NK-92 (cell line): ENCODE measurements around the gene MEIS1.

Experiments
- DNase-seq: peaks from one replicate; lab custom pipeline; 2025; ENCODE audit not compliant: unreplicated experiment; lab: John Stamatoyannopoulos, UW

The MEIS1 gene

DNA sequence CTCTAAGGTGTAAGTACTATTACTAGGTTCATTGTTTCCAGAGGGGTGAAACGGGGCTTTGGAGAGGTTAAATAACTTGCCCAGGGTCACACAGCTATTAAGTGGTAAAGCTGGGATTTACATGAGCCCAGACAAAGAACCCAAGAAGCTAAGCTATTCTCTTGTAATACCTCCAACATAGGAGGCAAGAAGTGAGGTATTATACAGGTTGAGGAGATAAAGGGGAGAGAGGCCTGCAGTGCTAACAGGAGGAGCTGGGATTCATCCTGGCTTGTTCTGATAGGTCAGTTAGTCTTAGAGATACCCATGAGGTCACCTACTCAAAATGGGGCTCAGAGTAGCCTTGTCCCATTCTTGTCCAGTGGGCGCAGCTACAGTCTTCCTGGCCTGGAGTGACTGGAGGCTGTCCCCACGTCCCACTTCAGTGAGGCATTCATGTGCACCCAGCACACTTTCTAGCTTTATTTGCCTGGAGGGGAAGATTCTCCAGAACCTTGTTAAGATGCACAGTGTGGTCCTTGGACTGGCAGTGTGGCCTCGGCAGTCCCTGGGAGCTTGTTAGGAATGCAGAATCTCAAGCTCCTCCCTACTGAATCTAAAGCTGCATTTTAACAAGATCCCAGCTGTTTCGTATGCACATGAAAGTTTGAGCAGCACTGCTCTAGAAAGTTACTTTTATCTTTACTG, 63.5 kb downstream of the MEIS1 start:
- DNase-seq: no peak

- no peak for DNase-seq
Observed at GRCh38 chr2:66501267-66501666, 66.3 kb downstream of the MEIS1 start.

- DNase-seq: no peak
Observed at GRCh38 chr2:66506265-66506664, 71.3 kb downstream of the MEIS1 start.

- no peak for DNase-seq
Observed at GRCh38 chr2:66507673-66508201, 72.8 kb downstream of the MEIS1 start.

DNA sequence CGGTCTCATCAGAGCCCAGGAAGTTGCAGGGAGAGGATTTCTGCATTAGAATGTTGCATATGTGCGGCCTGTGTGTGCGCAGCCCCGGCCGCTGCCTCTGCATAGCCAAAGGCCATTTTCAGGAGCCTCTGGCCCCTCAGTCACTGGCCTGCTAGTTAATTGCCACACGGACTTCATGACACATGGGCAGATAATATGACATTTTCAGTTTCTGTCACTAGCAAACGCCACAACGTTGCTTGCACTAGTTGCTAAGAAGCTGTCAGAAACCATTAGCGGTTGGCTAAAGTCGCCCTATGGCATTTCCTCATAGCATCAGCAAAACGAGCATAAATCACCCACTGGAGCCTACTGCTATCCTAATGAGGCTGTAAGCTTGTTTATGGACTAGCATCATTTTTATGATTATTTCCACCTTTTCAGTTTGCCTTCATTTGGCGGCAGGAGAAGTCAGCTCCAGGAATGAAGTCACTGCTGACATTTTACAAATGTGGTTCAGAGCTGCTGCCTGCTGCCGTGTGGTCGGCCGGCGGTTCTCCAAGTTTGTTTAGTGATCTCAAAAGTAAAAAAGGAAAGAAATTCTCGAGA, 73.7 kb downstream of the MEIS1 start:
- DNase-seq: no peak

DNA sequence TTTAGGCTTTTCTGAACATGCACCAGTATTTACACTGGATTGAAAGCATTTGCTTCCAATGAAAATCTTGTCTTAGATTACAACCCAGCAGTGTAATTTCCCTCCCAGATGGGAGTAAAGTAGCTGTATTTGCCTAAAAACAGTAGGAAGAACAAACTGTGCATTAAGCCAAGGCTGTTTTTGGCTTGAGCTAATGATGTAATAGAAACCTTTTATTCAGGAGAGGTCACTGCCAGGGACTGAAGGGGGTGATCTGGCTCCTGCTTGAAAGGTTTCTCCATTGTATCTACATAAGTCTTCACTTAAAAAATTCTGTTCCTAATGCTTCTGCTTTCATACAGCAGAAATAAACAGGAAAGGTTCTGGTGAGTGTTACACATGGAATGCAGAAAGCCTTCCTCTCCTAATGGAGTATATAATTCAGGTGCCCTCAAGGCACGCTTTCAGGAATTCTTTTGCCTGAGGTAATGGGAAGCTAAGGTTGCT, 74.4 kb downstream of the MEIS1 start:
- no peak for DNase-seq

- no peak for DNase-seq
Observed at GRCh38 chr2:66512626-66513025, 77.7 kb downstream of the MEIS1 start.

- DNase-seq: no peak
Observed at GRCh38 chr2:66515743-66516142, 80.8 kb downstream of the MEIS1 start.

DNA sequence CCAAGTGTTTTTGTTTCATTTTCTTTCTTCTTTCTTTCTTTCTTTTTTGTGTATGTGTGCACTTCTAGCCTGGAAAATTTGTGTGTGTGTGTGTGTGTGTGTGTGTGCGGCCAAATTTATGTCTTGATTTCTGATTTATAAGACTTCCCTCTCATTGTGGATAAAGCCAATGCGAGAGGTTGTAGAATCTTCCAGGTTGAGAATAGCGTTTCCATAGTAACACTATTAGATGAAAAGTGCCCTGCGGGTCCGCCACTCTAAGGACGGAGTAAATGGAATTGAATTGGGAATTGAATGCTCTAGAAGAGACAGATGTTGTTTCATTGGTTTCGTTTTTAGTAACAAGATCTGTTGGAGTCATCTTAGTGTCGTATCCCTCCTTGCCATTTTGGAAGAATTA, 81.6 kb downstream of the MEIS1 start:
- no peak for DNase-seq

GRCh38 chr2:66517772-66518171, 82.8 kb downstream of the MEIS1 start:
- DNase-seq: no peak

DNA sequence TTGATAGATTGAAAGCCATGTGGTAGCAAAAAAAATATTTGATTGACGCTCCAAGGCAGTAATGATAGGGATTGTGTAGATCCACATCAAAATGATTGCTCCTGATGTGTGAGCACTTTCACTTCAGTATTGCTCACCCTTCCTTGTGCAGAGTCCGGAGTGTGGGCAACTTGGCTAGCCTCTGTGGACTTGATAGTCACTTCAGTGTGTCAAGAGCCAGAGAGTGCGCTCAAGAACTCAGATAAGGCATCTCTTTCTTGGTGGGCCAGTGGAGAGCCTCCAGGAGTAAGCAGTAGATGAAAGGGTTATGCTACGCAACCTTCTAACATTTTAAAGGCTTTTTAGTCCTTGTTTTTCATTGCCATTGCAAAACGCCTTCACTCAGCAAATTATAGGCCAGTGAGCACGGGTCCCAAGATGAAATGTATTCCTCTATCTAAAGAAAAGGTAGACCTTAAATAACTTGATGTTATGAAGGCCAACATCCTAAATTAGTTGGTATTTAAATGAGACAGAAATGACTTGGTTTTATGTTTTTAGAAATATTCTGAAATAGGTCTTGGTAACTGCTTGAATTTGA, 84.4 kb downstream of the MEIS1 start:
- no peak for DNase-seq

- no peak for DNase-seq
Observed at GRCh38 chr2:66521291-66521922, 86.5 kb downstream of the MEIS1 start.

- DNase-seq: no peak
Observed at GRCh38 chr2:66522611-66523376, 87.9 kb downstream of the MEIS1 start.

GRCh38 chr2:66523377-66523969, 88.5 kb downstream of the MEIS1 start:
- no peak for DNase-seq

- no peak for DNase-seq
Observed at GRCh38 chr2:66523990-66524389, 89.1 kb downstream of the MEIS1 start.

DNA sequence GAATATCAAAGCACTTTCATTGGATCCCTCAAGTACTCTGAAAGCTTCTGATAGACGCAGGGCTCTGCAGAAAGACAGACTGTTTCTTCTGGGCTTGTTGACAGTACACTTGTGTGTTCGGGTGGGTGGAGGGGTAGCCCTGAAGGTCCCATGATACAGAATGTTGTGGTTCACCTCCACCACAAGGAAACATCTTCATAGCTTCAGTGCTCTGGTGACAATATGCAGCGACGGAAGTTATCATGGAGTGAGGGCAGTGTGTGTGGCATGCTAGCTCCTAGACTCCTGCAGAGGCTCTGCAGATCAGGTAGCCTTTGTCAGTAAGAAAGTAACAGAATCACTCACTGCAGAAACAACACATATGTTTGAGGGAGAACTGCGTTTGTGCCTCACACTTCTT, 90.7 kb downstream of the MEIS1 start:
- no peak for DNase-seq

- DNase-seq: no peak
Observed at GRCh38 chr2:66526180-66526579, 91.3 kb downstream of the MEIS1 start.

DNA sequence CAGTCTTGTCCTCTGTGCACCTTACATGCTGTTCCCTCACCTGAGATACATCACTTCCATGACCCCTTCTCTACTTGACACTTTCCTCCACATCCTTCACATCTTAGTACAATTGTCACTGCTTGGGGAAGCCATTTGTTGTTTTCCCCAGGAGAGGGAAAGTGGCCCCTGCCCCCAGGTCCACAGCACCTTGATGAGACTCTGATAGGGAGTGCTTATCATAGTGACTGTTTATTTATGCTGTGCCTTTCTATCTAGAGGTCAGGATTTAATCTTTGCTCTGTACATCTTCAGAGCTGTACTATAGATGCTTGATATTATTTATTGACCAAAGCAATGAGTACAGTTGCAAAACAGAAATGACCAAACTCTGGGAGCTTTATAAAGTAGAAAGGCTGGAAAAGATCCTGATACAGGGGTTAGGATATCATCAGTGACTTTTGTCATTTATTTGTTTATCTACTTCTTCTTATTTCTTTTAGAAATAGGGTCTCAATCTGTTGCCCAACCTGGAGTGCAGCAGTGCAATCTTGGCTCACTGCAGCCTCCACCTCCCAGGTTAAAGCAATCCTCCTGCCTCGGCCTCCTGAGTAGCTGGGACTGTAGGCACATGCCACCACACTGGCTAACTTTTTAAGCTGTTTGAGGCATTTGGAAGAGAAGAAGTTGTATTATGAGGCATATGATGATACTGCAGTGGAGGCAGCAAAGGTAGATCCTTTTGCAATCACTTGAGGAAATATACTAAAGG, 94.2 kb downstream of the MEIS1 start:
- no peak for DNase-seq

DNA sequence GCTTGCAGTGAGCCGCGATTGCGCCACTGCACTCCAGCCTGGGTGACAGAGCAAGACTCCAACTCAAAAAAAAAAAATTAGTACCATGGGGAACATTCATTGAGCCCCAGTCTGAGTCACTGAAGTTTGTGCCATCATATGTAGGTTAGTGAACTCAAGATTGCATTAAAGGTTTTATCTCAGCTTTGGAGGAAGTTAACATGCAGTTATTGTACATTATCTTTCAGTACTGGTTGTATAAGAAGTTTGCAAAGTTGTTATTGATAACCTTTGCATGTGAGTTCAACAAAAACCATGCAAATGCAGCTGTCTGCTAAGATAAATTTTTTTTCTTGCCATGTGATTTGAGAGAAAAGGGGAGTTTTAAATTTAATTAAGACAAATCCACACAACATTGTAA, 95.7 kb downstream of the MEIS1 start:
- no peak for DNase-seq

- DNase-seq: no peak
Observed at GRCh38 chr2:66531155-66531554, 96.2 kb downstream of the MEIS1 start.
